Motor neuron (in vitro differentiated cells): ENCODE data around the gene PRELID1. TPM values are rescaled to one million over a fixed set of nuclear protein-coding genes. Genes with fewer than 3 reads are reported as not detected.
"Not testable (repeated sequence)": the region's sequence is repeated elsewhere in the genome, so short reads cannot be mapped to it uniquely, and the experiment has no call there.

Experiments used
- ATAC-seq, 8 experiments: fragments of 200-7000 bp; cut with Tn5 transposase; replicated peaks in 6 of 8; 2 replicates each; pipeline ENCODE4 v1.8.0; 2021; ENCODE audit warnings: mild to moderate bottlenecking in 8 of 8, moderate library complexity in 8 of 8
- H3K27ac ChIP-seq, 2 donors: fragments of 250-450 bp; sonication (Bioruptor Pico); 2 replicates each; pipeline ENCODE4 v1.9.0; 2021; ENCODE audit warnings: antibody characterized with exemption in 2 of 2, mild to moderate bottlenecking in 2 of 2, moderate library complexity in 1 of 2
- H3K4me1 ChIP-seq, 2 donors: fragments of 250-450 bp; sonication (Bioruptor Pico); replicated peaks in 1 of 2; 2 replicates each; pipeline ENCODE4 v1.6.1; 2021; ENCODE audit warnings: antibody characterized with exemption in 2 of 2, mild to moderate bottlenecking in 2 of 2, moderate library complexity in 1 of 2
- H3K4me3 ChIP-seq, 5 donors: fragments of 250-450 bp; sonication (Bioruptor Pico); 2 replicates each; pipeline ENCODE4 v1.9.0; 2021; ENCODE audit warnings: antibody characterized with exemption in 5 of 5, mild to moderate bottlenecking in 5 of 5, moderate library complexity in 4 of 5
- WGBS, 10 experiments: fragments of 450-650 bp; shearing (Covaris generic); methylation state at CpG; one replicate each; pipeline ENCODE4 v1.0.0; 2022; 5-methylcytosine and 5-hydroxymethylcytosine counted together
- in situ Hi-C, 9 experiments: fragments of 400-800 bp; cut with MboI; loops; one replicate each; pipeline ENCODE4 v1.15.0; 2021; ENCODE audit warnings: low sequenced_read_pairs in 9 of 9, low pct_unique_long_range_greater_than_20kb in 2 of 9; ENCODE audit not compliant: unreplicated experiment in 9 of 9
- total RNA-seq, 8 experiments: library from RNA; unstranded; fragments of 300-600 nt; gene quantifications; 2 replicates each; pipeline versions ENCODE4 v1.2.3 to v1.2.4, GENCODE V29; 2022

Gene PRELID1
- total RNA-seq = 100 to 1,000 TPM in 3 of 8 experiments, 10 to 100 TPM in 5; 64.9 to 154 (median 93.2) TPM

- H3K4me1 ChIP-seq = peaks cover 14 to 17% of the 10 kb centered on the region in 2 donors
- H3K4me3 ChIP-seq = peak within 1 kb of the TSS; percentile 62 to 95 (median 82)
- in situ Hi-C loops = no loop called here
- ATAC-seq = peak; percentile 68 to 90 (median 85)
- H3K27ac ChIP-seq = peak within 1 kb of the TSS; percentile 87 to 97
- 0% methylated on average over 1 to 6 of the region's 100 CpGs; no CpG with 5 or more reads in 5 of the 10 experiments for WGBS, 10 experiments
These were observed at the start of gene PRELID1, which contains the start of gene RAB24 for GRCh38 chr5:177303121-177303924. Gene PRELID1 (plus strand): TSS chr5:177303799. CDS start chr5:177303986, 187 bp downstream. Gene RAB24 (minus strand): TSS chr5:177303719. CDS start chr5:177303288, 431 bp downstream.

DNA sequence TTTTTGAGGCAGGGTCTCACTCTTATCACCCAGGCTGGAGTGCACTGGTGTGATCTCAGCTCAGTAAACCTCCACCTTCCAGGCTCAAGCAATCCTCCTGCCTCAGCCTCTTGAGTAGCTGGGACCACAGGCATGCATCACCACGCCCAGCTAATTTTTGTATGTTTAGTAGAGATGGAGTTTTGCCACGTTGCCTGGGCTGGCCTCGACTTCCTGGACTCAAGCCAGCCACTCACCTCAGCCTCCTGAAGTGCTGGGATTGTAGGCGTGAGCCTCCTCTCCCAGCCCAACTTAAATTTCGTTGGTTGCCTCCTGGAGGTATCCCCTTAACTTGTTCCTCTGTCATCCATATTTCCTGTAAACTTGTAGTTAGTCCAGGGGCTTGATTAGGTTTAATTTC is 47.3 kb upstream of the PRELID1 start:
- Histone ChIP-seq H3K4me3 (no peak overlapping the region), H3K4me1 (no peaks in the 10 kb centered on the region), H3K27ac (no peak overlapping the region)
- 43 to 100% (median 83%) methylated on average over 1 to 5 of the region's 5 CpGs; no CpG with 5 or more reads in 3 of the 10 experiments for WGBS, 10 experiments
- in situ Hi-C loops = no loop called here
- no peak for ATAC-seq

- ATAC-seq, in situ Hi-C loops, H3K4me1 ChIP-seq, H3K27ac ChIP-seq, H3K4me3 ChIP-seq: not testable (repeated sequence)
- WGBS, 10 experiments = 83 to 100% (median 96%) methylated on average over 3 to 7 of the region's 7 CpGs; no CpG with 5 or more reads in 4 of the 10 experiments
These were observed 44.9 kb upstream of the PRELID1 start for GRCh38 chr5:177258711-177259110.

GRCh38 chr5:177260961-177261360 is 42.6 kb upstream of the PRELID1 start:
- H3K27ac ChIP-seq = no peak overlapping the region
- 91 to 100% (median 96%) methylated on average over 1 to 7 of the region's 7 CpGs for WGBS, 10 experiments

GRCh38 chr5:177261510-177261909 is 42.1 kb upstream of the PRELID1 start:
- in situ Hi-C loops = no loop called here
- Histone ChIP-seq H3K4me3 (no peak overlapping the region), H3K27ac (no peak overlapping the region), H3K4me1 (no peaks in the 10 kb centered on the region)
- no peak for ATAC-seq
- WGBS, 10 experiments = 73 to 100% (median 100%) methylated on average over 1 of the region's 1 CpG; no CpG with 5 or more reads in 2 of the 10 experiments

More at GRCh38 chr5:177260961-177261360, 42.6 kb upstream of the PRELID1 start:
- H3K4me3 ChIP-seq = no peak overlapping the region
- no peak for ATAC-seq
- in situ Hi-C loops = no loop called here
- H3K4me1 ChIP-seq = no peaks in the 10 kb centered on the region

DNA sequence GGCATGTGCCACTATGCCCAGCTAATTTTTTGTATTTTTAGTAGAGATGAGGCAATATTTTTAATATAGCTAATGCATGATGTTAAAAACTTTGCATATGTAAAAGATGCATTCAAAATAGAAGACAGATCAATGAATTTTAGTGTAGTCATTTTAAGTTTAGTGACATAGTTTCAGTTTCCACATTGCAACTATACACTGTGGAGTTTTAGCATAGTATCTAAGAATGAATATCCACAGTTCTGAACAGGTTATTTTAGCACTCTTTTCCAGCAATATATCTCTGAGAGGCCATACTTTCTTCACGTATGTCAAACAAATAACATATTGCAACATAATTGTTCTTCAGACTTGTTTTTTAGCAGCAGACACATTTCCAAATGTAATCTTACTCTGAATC is 39.4 kb upstream of the PRELID1 start:
- ATAC-seq = peak in 1 of 8 experiments; percentile 22
- WGBS, 10 experiments = 60 to 100% (median 95%) methylated on average over 1 of the region's 1 CpG; no CpG with 5 or more reads in 2 of the 10 experiments
- Histone ChIP-seq H3K27ac (no peak overlapping the region), H3K4me3 (no peak overlapping the region), H3K4me1 (no peaks in the 10 kb centered on the region)
- in situ Hi-C loops = no loop called here

DNA sequence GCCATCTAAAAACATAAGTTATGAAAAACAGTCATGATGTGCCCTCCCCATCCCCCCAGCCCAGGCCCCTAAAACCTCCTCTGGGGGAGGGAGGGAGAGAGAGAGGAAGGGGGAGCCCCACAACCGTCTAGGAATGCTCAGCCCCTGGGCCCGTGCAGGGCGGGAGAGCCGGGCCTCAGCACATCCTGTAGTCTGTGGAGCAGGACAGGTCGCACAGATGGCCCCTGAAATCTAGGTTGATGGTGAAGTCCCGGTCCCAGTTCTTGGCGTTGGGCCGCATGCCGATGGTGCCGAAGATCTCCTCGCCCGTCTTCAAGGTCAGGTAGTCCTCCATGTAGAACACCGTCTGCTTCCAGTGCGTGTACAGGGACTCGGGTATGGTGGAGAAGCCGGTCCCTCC is 38.2 kb upstream of the PRELID1 start:
- 94 to 100% methylated on average over 2 to 11 of the region's 16 CpGs; no CpG with 5 or more reads in 8 of the 10 experiments for WGBS, 10 experiments
- H3K4me1 ChIP-seq = no peaks in the 10 kb centered on the region
- in situ Hi-C loops = no loop called here
- no peak overlapping the region for H3K27ac ChIP-seq
- no peak for ATAC-seq
- no peak overlapping the region for H3K4me3 ChIP-seq

- WGBS, 10 experiments = 93 to 100% (median 100%) methylated on average over 1 to 7 of the region's 7 CpGs
- H3K4me1 ChIP-seq = no peaks in the 10 kb centered on the region
- H3K27ac ChIP-seq = no peak overlapping the region
- ATAC-seq = no peak
- no peak overlapping the region for H3K4me3 ChIP-seq
- in situ Hi-C loops = no loop called here
These were observed 34.2 kb upstream of the PRELID1 start for GRCh38 chr5:177269232-177269895.

GRCh38 chr5:177269976-177270375 is 33.6 kb upstream of the PRELID1 start:
- ATAC-seq = no peak
- Histone ChIP-seq H3K27ac (no peak overlapping the region), H3K4me3 (no peak overlapping the region), H3K4me1 (no peaks in the 10 kb centered on the region)
- WGBS, 10 experiments = 80 to 100% (median 91%) methylated on average over 1 to 3 of the region's 3 CpGs
- in situ Hi-C loops = no loop called here

DNA sequence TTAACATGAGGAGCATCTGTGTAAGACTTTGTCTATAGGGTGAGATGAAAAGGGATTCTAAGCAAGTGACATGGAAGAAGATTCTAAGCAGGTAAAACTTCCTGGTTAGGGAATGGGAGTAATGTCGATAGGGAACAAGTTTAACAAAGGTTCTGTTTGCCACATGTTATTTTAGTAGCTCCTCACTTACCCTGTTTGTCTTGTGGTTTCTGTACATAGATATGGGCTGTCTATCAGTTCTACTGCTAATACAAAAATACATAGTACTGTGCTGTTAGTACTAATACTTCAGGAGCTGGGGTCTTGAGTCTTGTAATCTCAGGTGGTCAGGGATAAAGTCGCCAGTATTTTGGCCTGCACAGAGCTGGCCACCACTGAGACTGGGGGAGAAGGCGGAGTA is 32.9 kb upstream of the PRELID1 start:
- in situ Hi-C loops = no loop called here
- 33 to 100% (median 83%) methylated on average over 1 to 3 of the region's 3 CpGs; no CpG with 5 or more reads in 4 of the 10 experiments for whole genome bisulfite sequencing, 10 experiments
- no peaks in the 10 kb centered on the region for H3K4me1 ChIP-seq
- H3K4me3 ChIP-seq = no peak overlapping the region
- no peak for ATAC-seq
- H3K27ac ChIP-seq = no peak overlapping the region

DNA sequence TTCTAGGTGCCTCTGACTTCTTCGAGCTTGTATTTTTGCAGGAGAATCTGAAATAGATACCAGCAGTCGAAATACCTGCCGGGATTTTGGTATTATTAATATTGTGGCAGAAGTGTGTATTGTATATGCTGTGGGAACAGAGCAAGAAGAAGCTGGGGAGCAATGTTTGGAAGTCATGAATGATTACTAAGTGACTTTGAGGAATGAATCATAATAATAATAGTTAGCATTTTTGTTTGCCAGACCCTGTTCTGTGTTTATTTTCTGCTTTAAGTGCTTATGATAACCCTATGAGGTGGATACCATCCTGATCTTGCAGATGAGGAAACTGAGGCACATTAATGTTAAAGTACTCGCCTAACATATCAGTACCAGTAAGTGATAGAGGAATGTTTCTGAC is 32.5 kb upstream of the PRELID1 start:
- H3K4me3 ChIP-seq = no peak overlapping the region
- no peak overlapping the region for H3K27ac ChIP-seq
- H3K4me1 ChIP-seq = no peaks in the 10 kb centered on the region
- WGBS, 10 experiments = 80 to 100% (median 94%) methylated on average over 1 to 3 of the region's 4 CpGs; no CpG with 5 or more reads in 3 of the 10 experiments
- in situ Hi-C loops = no loop called here
- no peak for ATAC-seq

DNA sequence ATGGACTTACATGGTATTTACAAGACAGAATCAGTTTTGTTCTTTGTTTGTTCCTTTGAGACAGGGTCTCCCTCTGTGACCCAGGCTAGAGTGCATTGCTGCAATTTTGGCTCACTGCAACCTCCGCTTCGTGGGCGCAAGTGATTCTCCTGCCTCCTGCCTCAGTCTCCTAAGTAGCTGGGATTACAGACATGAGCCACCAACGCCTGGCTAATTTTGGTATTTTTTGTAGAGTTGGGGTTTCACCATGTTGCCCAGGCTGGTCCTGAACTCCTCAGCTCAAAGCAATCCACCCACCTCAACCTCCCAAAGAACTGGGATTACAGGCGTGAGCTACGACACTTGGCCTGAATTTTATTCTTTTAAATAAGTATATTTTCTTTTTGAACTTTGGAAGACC is 27.7 kb upstream of the PRELID1 start:
- 67 to 100% (median 90%) methylated on average over 1 to 6 of the region's 6 CpGs; no CpG with 5 or more reads in 2 of the 10 experiments for WGBS, 10 experiments
- Histone ChIP-seq H3K27ac (no peak overlapping the region), H3K4me3 (no peak overlapping the region), H3K4me1 (no peaks in the 10 kb centered on the region)
- ATAC-seq = no peak
- in situ Hi-C loops = loop anchor here in 1 of 9 experiments (25.0 kb wide), 1 partner anchor 164 kb away; no protein-coding TSS in a partner anchor

GRCh38 chr5:177276886-177277285 is 26.7 kb upstream of the PRELID1 start:
- Histone ChIP-seq H3K27ac (no peak overlapping the region), H3K4me1 (no peaks in the 10 kb centered on the region), H3K4me3 (no peak overlapping the region)
- in situ Hi-C loops = loop anchor here in 1 of 9 experiments (25.0 kb wide), 1 partner anchor 165 kb away; no protein-coding TSS in a partner anchor
- 0 to 100% (median 83%) methylated on average over 1 of the region's 1 CpG; no CpG with 5 or more reads in 1 of the 10 experiments for WGBS, 10 experiments
- ATAC-seq = no peak
